ENCODE data around the gene DPP7.

DPP7 gene

GRCh38 chr9:137085920-137086530, 28.5 kb downstream of the DPP7 start:
- H3K27me3 ChIP-seq (ENCODE audit: control insufficient read depth, insufficient read depth, low read length, poor library complexity, severe bottlenecking) = peaks cover 30% of the 10 kb centered on the region
- WGBS, 2 experiments = 6 to 7% methylated on average over 58 of the region's 58 CpGs
- H3K4me1 ChIP-seq (ENCODE audit: control insufficient read depth, insufficient read depth, low read length) = peaks cover 12% of the 10 kb centered on the region
- H3K4me3 ChIP-seq (ENCODE audit: insufficient read depth, low read depth, low read length) = peak overlapping the region; percentile 88
- H3K36me3 ChIP-seq (ENCODE audit: control insufficient read depth, insufficient read depth, low read length) = peaks cover 6% of the 10 kb centered on the region
- no peak overlapping the region for H3K27ac ChIP-seq (ENCODE audit: insufficient read depth, low read depth, low read length, poor library complexity, severe bottlenecking)
- H3K9me3 ChIP-seq (ENCODE audit: control insufficient read depth, low read length) = no peaks in the 10 kb centered on the region

- Histone ChIP-seq H3K4me1 (ENCODE audit: control insufficient read depth, insufficient read depth, low read length) (peaks cover 12% of the 10 kb centered on the region), H3K4me3 (ENCODE audit: insufficient read depth, low read depth, low read length) (no peak overlapping the region), H3K9me3 (ENCODE audit: control insufficient read depth, low read length) (no peaks in the 10 kb centered on the region), H3K27ac (ENCODE audit: insufficient read depth, low read depth, low read length, poor library complexity, severe bottlenecking) (no peak overlapping the region), H3K27me3 (ENCODE audit: control insufficient read depth, insufficient read depth, low read length, poor library complexity, severe bottlenecking) (peaks cover 44% of the 10 kb centered on the region), H3K36me3 (ENCODE audit: control insufficient read depth, insufficient read depth, low read length) (peaks cover 6% of the 10 kb centered on the region)
- WGBS, 2 experiments = 83% methylated on average over 9 of the region's 9 CpGs
Measured at GRCh38 chr9:137084526-137084925, 30.0 kb downstream of the DPP7 start.

- H3K27me3 ChIP-seq (ENCODE audit: control insufficient read depth, insufficient read depth, low read length, poor library complexity, severe bottlenecking) = peaks cover 55% of the 10 kb centered on the region
- no peaks in the 10 kb centered on the region for H3K36me3 ChIP-seq (ENCODE audit: control insufficient read depth, insufficient read depth, low read length)
- 56 to 61% methylated on average over 12 of the region's 12 CpGs for WGBS, 2 experiments
- no peak overlapping the region for H3K27ac ChIP-seq (ENCODE audit: insufficient read depth, low read depth, low read length, poor library complexity, severe bottlenecking)
- no peaks in the 10 kb centered on the region for H3K9me3 ChIP-seq (ENCODE audit: control insufficient read depth, low read length)
- peaks cover 13% of the 10 kb centered on the region for H3K4me1 ChIP-seq (ENCODE audit: control insufficient read depth, insufficient read depth, low read length)
- no peak overlapping the region for H3K4me3 ChIP-seq (ENCODE audit: insufficient read depth, low read depth, low read length)
Measured at GRCh38 chr9:137083394-137084004, 31.0 kb downstream of the DPP7 start.

GRCh38 chr9:137082925-137083290, 31.6 kb downstream of the DPP7 start:
- peaks cover 16% of the 10 kb centered on the region for H3K4me1 ChIP-seq (ENCODE audit: control insufficient read depth, insufficient read depth, low read length)
- no peak overlapping the region for H3K4me3 ChIP-seq (ENCODE audit: insufficient read depth, low read depth, low read length)
- no peaks in the 10 kb centered on the region for H3K9me3 ChIP-seq (ENCODE audit: control insufficient read depth, low read length)
- H3K27me3 ChIP-seq (ENCODE audit: control insufficient read depth, insufficient read depth, low read length, poor library complexity, severe bottlenecking) = peaks cover 61% of the 10 kb centered on the region
- H3K27ac ChIP-seq (ENCODE audit: insufficient read depth, low read depth, low read length, poor library complexity, severe bottlenecking) = no peak overlapping the region
- 86 to 89% methylated on average over 8 of the region's 8 CpGs for WGBS, 2 experiments
- H3K36me3 ChIP-seq (ENCODE audit: control insufficient read depth, insufficient read depth, low read length) = no peaks in the 10 kb centered on the region

GRCh38 chr9:137082222-137082924, 32.2 kb downstream of the DPP7 start:
- H3K4me1 ChIP-seq (ENCODE audit: control insufficient read depth, insufficient read depth, low read length) = peaks cover 13% of the 10 kb centered on the region
- no peak overlapping the region for H3K4me3 ChIP-seq (ENCODE audit: insufficient read depth, low read depth, low read length)
- H3K36me3 ChIP-seq (ENCODE audit: control insufficient read depth, insufficient read depth, low read length) = no peaks in the 10 kb centered on the region
- H3K27ac ChIP-seq (ENCODE audit: insufficient read depth, low read depth, low read length, poor library complexity, severe bottlenecking) = no peak overlapping the region
- peaks cover 66% of the 10 kb centered on the region for H3K27me3 ChIP-seq (ENCODE audit: control insufficient read depth, insufficient read depth, low read length, poor library complexity, severe bottlenecking)
- no peaks in the 10 kb centered on the region for H3K9me3 ChIP-seq (ENCODE audit: control insufficient read depth, low read length)
- WGBS, 2 experiments = 93 to 94% methylated on average over 16 of the region's 16 CpGs

GRCh38 chr9:137080260-137081122, 34.0 kb downstream of the DPP7 start:
- H3K27ac ChIP-seq (ENCODE audit: insufficient read depth, low read depth, low read length, poor library complexity, severe bottlenecking) = no peak overlapping the region
- H3K36me3 ChIP-seq (ENCODE audit: control insufficient read depth, insufficient read depth, low read length) = no peaks in the 10 kb centered on the region
- peaks cover 10% of the 10 kb centered on the region for H3K4me1 ChIP-seq (ENCODE audit: control insufficient read depth, insufficient read depth, low read length)
- H3K4me3 ChIP-seq (ENCODE audit: insufficient read depth, low read depth, low read length) = no peak overlapping the region
- no peaks in the 10 kb centered on the region for H3K9me3 ChIP-seq (ENCODE audit: control insufficient read depth, low read length)
- peaks cover 75% of the 10 kb centered on the region for H3K27me3 ChIP-seq (ENCODE audit: control insufficient read depth, insufficient read depth, low read length, poor library complexity, severe bottlenecking)
- 89 to 92% methylated on average over 24 of the region's 24 CpGs for WGBS, 2 experiments

GRCh38 chr9:137079401-137079787, 35.1 kb downstream of the DPP7 start:
- Histone ChIP-seq H3K36me3 (ENCODE audit: control insufficient read depth, insufficient read depth, low read length) (no peaks in the 10 kb centered on the region), H3K27ac (ENCODE audit: insufficient read depth, low read depth, low read length, poor library complexity, severe bottlenecking) (no peak overlapping the region), H3K9me3 (ENCODE audit: control insufficient read depth, low read length) (no peaks in the 10 kb centered on the region), H3K27me3 (ENCODE audit: control insufficient read depth, insufficient read depth, low read length, poor library complexity, severe bottlenecking) (peaks cover 72% of the 10 kb centered on the region), H3K4me1 (ENCODE audit: control insufficient read depth, insufficient read depth, low read length) (peaks cover 10% of the 10 kb centered on the region), H3K4me3 (ENCODE audit: insufficient read depth, low read depth, low read length) (no peak overlapping the region)
- 83 to 85% methylated on average over 13 of the region's 13 CpGs for WGBS, 2 experiments

GRCh38 chr9:137078701-137079400, 35.7 kb downstream of the DPP7 start:
- WGBS, 2 experiments = 36 to 38% methylated on average over 51 of the region's 51 CpGs
- H3K36me3 ChIP-seq (ENCODE audit: control insufficient read depth, insufficient read depth, low read length) = no peaks in the 10 kb centered on the region
- H3K4me1 ChIP-seq (ENCODE audit: control insufficient read depth, insufficient read depth, low read length) = peaks cover 10% of the 10 kb centered on the region
- H3K27me3 ChIP-seq (ENCODE audit: control insufficient read depth, insufficient read depth, low read length, poor library complexity, severe bottlenecking) = peaks cover 71% of the 10 kb centered on the region
- no peak overlapping the region for H3K4me3 ChIP-seq (ENCODE audit: insufficient read depth, low read depth, low read length)
- H3K27ac ChIP-seq (ENCODE audit: insufficient read depth, low read depth, low read length, poor library complexity, severe bottlenecking) = no peak overlapping the region
- no peaks in the 10 kb centered on the region for H3K9me3 ChIP-seq (ENCODE audit: control insufficient read depth, low read length)

GRCh38 chr9:137077758-137078693, 36.5 kb downstream of the DPP7 start:
- peak overlapping the region; percentile 21 for H3K4me3 ChIP-seq (ENCODE audit: insufficient read depth, low read depth, low read length)
- WGBS, 2 experiments = 10% methylated on average over 76 of the region's 76 CpGs

More at GRCh38 chr9:137077758-137078693, 36.5 kb downstream of the DPP7 start:
- no peak overlapping the region for H3K27ac ChIP-seq (ENCODE audit: insufficient read depth, low read depth, low read length, poor library complexity, severe bottlenecking)
- H3K9me3 ChIP-seq (ENCODE audit: control insufficient read depth, low read length) = no peaks in the 10 kb centered on the region
- peaks cover 10% of the 10 kb centered on the region for H3K4me1 ChIP-seq (ENCODE audit: control insufficient read depth, insufficient read depth, low read length)
- H3K36me3 ChIP-seq (ENCODE audit: control insufficient read depth, insufficient read depth, low read length) = no peaks in the 10 kb centered on the region
- peaks cover 75% of the 10 kb centered on the region for H3K27me3 ChIP-seq (ENCODE audit: control insufficient read depth, insufficient read depth, low read length, poor library complexity, severe bottlenecking)
